K562 (cell line): Measurements from ENCODE around the gene IQCN. TPM values are rescaled to one million over a fixed set of nuclear protein-coding genes. Genes with fewer than 3 reads are reported as not detected.

Experiments
- CREM ChIP-seq: IDR thresholded peaks from 2 replicates; pipeline ENCODE4 v1.6.1; 2014; ENCODE audit warnings: antibody characterized with exemption, low read depth
- DIDO1 ChIP-seq: fragments of 450-650 bp; IDR thresholded peaks from 2 replicates; pipeline ENCODE4 v1.6.1; 2016; ENCODE audit warnings: low read depth, missing biosample characterization, missing genetic modification characterization
- ETV5 ChIP-seq: sonication (generic); formaldehyde crosslinking; IDR thresholded peaks from 2 replicates; pipeline ENCODE4 v1.4.0; 2020; ENCODE audit warnings: low read depth, mild to moderate bottlenecking, missing genetic modification reagents
- FOXK2 ChIP-seq, 2 experiments: fragments of 450-650 bp; IDR thresholded peaks in 1 of 2; conservative IDR thresholded peaks in 1 of 2; 2 replicates each; pipeline ENCODE4 v1.6.1; 2016; ENCODE audit warnings: low read depth in 2 of 2, mild to moderate bottlenecking in 1 of 2
- KAT2B ChIP-seq: IDR thresholded peaks from one replicate; pipeline ENCODE4 v1.6.1; 2012; ENCODE audit warnings: low read depth, mild to moderate bottlenecking, control low read depth, inconsistent platforms, low read length, moderate library complexity
- KLF6 ChIP-seq: fragments of 250-450 bp; sonication (Bioruptor Pico); IDR thresholded peaks from 2 replicates; pipeline ENCODE4 v1.4.0; 2020; ENCODE audit warnings: mild to moderate bottlenecking, moderate library complexity, borderline replicate concordance
- L3MBTL2 ChIP-seq: fragments of 450-650 bp; IDR thresholded peaks from 2 replicates; pipeline ENCODE4 v1.6.1; 2016; ENCODE audit warnings: mild to moderate bottlenecking, moderate library complexity
- MEIS2 ChIP-seq: fragments of 450-650 bp; IDR thresholded peaks from 2 replicates; pipeline ENCODE4 v1.6.1; 2014; ENCODE audit warnings: mild to moderate bottlenecking; ENCODE audit not compliant: partially characterized antibody
- MYC ChIP-seq, 2 experiments: fragments of 250-450 bp in 1 of 2; sonication (Bioruptor Pico) in 1 of 2; IDR thresholded peaks; 2 replicates each; pipeline versions ENCODE4 v1.5.1 to v1.6.1; 2012 to 2021; ENCODE audit warnings: low read depth in 2 of 2, borderline replicate concordance in 1 of 2, improper control_type of control experiment in 1 of 2, low read length in 1 of 2, mild to moderate bottlenecking in 1 of 2, moderate library complexity in 1 of 2
- NFE2 ChIP-seq: IDR thresholded peaks from 2 replicates; pipeline ENCODE4 v1.6.1; 2014; ENCODE audit warnings: antibody characterized with exemption, low read depth
- POLR2AphosphoS5 ChIP-seq: IDR thresholded peaks from 2 replicates; pipeline ENCODE4 v1.6.1; 2011; ENCODE audit warnings: mild to moderate bottlenecking, low read depth, low read length, moderate library complexity; ENCODE audit not compliant: control insufficient read depth, insufficient read depth
- PTBP1 ChIP-seq: fragments of 200-400 bp; formaldehyde crosslinking; IDR thresholded peaks from 2 replicates; pipeline ENCODE4 v1.6.1; 2017; ENCODE audit warnings: low read depth, low read length
- RAD51 ChIP-seq: fragments of 450-650 bp; IDR thresholded peaks from 2 replicates; pipeline ENCODE4 v1.7.1; 2016; ENCODE audit warnings: low read depth, mild to moderate bottlenecking, borderline replicate concordance
- RB1 ChIP-seq: fragments of 450-650 bp; IDR thresholded peaks from 2 replicates; pipeline ENCODE4 v1.6.1; 2017; ENCODE audit warnings: low read depth, mild to moderate bottlenecking
- RFX1 ChIP-seq: fragments of 450-650 bp; IDR thresholded peaks from 2 replicates; pipeline ENCODE4 v1.6.1; 2016; ENCODE audit warnings: mild to moderate bottlenecking, moderate library complexity
- SMC3 ChIP-seq: conservative IDR thresholded peaks from 2 replicates; pipeline ENCODE4 v1.6.1; 2011; ENCODE audit warnings: low read depth, low read length, improper control_type of control experiment; ENCODE audit not compliant: insufficient read depth
- ZFP30 ChIP-seq: fragments of 250-450 bp; sonication (Bioruptor Pico); IDR thresholded peaks from 2 replicates; pipeline ENCODE4 v1.8.0; 2022; ENCODE audit warnings: moderate library complexity, mild to moderate bottlenecking, inconsistent platforms, borderline replicate concordance
- ZNF134 ChIP-seq: fragments of 250-450 bp; sonication (Bioruptor Pico); conservative IDR thresholded peaks from 2 replicates; pipeline ENCODE4 v1.4.0; 2020
- ZNF165 ChIP-seq: fragments of 250-450 bp; sonication (Bioruptor Pico); IDR thresholded peaks from 2 replicates; pipeline ENCODE4 v1.4.0; 2020; ENCODE audit warnings: borderline replicate concordance
- ZNF253 ChIP-seq: fragments of 250-450 bp; sonication (Bioruptor Pico); conservative IDR thresholded peaks from 2 replicates; pipeline ENCODE4 v1.6.1; 2021; ENCODE audit warnings: mild to moderate bottlenecking
- ZNF695 ChIP-seq: fragments of 450-650 bp; formaldehyde crosslinking; IDR thresholded peaks from 2 replicates; pipeline ENCODE4 v1.4.0; 2020; ENCODE audit warnings: mild to moderate bottlenecking, moderate library complexity
- ZNF778 ChIP-seq: fragments of 450-650 bp; formaldehyde crosslinking; IDR thresholded peaks from 2 replicates; pipeline ENCODE4 v1.4.0; 2020; ENCODE audit warnings: mild to moderate bottlenecking, moderate library complexity
- polyA plus RNA-seq, 8 experiments: library from polyadenylated mRNA; depleted of rRNA in 4 of 8; stranded (reverse) in 5 of 8; unstranded in 3 of 8; fragments of >200 nt; fragmentation: Nextera tagmentation in 2 of 8; fragmentation: Illumina TruSeq in 1 of 8; extraction: Ambion mirVana in 2 of 8; extraction: Trizol in 1 of 8; gene quantifications; 2 replicates each; pipeline versions ENCODE4 v1.2.1 to v1.2.3, GENCODE V29; 2011 to 2014; ENCODE audit warnings: inconsistent platforms in 1 of 8, missing spikeins in 1 of 8
- total RNA-seq, 7 experiments: library from RNA; depleted of rRNA in 6 of 7; stranded (reverse); fragments of >200 nt in 6 of 7; fragmentation: Illumina TruSeq in 2 of 7; extraction: Trizol in 2 of 7; gene quantifications; 2 replicates each; pipeline versions ENCODE4 v1.2.1 to v1.2.3, GENCODE V29; 2011 to 2021; ENCODE audit warnings: low replicate concordance in 1 of 7
- TF ChIP-seq, protein P1 (sequence below), 2 experiments: fragments of 450-650 bp; IDR thresholded peaks; 2 replicates each; pipeline ENCODE4 v1.6.1; 2018; ENCODE audit warnings: mild to moderate bottlenecking in 2 of 2, low read depth in 1 of 2; ENCODE audit not compliant: partially characterized antibody in 2 of 2
- TF ChIP-seq, protein P2 (sequence below), 2 experiments: fragments of 450-650 bp in 1 of 2; sonication (generic) in 1 of 2; formaldehyde crosslinking in 1 of 2; IDR thresholded peaks in 1 of 2; conservative IDR thresholded peaks in 1 of 2; 2 replicates each; pipeline versions ENCODE4 v1.6.1 to v1.8.1; 2016 to 2023; ENCODE audit warnings: mild to moderate bottlenecking in 2 of 2, moderate library complexity in 2 of 2, inconsistent platforms in 1 of 2, missing genetic modification reagents in 1 of 2

The IQCN gene
- total and polyA plus RNA-seq, 9 of the 15 experiments (the other 6 are each of a cell fraction or from before 2014, with no cell fraction given), result 0.01 to 0.07 (median 0.04) TPM; not detected in 3

DNA sequence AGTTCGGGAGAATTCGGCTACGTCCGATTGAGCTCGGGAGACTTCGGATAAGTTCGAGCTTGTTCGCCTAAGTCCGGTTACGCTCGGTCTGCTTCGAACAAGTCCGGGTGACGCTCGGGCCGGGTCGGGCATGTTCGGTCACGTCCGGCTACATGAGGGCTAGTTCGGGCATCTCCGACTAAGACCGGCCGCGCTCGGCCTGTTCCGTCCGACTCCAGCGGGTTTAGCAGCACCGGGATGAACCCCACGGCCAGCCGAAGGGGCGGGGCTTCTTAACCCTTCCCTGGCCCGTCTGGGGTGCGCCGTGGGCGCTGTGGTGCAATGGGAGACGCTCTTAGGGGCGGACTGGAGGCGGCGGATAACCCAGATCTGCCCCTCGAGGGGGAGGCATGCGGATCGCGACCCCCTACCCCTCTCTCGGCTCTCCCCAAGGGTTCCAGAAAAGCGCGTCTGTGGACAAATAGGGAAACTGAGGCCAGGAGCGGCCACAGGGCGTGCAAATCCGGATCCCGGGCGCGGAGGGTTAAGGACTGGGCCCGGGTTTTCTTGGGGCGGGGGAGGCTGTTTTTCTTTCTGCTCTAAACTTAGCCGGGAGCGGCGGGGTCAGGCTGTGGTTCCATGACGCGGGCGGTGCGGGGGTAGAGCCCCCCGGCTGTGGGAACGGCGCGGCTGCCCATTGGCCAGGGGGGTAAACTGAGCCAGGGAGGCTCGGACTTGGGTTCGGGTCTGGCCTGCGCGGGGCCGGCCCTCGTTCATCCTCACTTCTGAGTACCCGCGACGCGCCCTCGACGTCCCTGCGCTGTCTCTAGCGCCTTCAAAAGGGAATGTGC lies 49.5 kb downstream of the IQCN start (continued):
- TF ChIP-seq, protein P1, sequence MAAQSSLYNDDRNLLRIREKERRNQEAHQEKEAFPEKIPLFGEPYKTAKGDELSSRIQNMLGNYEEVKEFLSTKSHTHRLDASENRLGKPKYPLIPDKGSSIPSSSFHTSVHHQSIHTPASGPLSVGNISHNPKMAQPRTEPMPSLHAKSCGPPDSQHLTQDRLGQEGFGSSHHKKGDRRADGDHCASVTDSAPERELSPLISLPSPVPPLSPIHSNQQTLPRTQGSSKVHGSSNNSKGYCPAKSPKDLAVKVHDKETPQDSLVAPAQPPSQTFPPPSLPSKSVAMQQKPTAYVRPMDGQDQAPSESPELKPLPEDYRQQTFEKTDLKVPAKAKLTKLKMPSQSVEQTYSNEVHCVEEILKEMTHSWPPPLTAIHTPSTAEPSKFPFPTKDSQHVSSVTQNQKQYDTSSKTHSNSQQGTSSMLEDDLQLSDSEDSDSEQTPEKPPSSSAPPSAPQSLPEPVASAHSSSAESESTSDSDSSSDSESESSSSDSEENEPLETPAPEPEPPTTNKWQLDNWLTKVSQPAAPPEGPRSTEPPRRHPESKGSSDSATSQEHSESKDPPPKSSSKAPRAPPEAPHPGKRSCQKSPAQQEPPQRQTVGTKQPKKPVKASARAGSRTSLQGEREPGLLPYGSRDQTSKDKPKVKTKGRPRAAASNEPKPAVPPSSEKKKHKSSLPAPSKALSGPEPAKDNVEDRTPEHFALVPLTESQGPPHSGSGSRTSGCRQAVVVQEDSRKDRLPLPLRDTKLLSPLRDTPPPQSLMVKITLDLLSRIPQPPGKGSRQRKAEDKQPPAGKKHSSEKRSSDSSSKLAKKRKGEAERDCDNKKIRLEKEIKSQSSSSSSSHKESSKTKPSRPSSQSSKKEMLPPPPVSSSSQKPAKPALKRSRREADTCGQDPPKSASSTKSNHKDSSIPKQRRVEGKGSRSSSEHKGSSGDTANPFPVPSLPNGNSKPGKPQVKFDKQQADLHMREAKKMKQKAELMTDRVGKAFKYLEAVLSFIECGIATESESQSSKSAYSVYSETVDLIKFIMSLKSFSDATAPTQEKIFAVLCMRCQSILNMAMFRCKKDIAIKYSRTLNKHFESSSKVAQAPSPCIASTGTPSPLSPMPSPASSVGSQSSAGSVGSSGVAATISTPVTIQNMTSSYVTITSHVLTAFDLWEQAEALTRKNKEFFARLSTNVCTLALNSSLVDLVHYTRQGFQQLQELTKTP (IDR thresholded peaks at IDR 0.05; ENCODE audit: low read depth in 1 of 2, partially characterized antibody in 2 of 2), result no peak
- TF ChIP-seq PTBP1, result no peak
- no peak for TF ChIP-seq RAD51
- no peak for TF ChIP-seq ETV5
- TF ChIP-seq RFX1, result no peak
- no peak for TF ChIP-seq MYC (IDR thresholded peaks at IDR 0.05; ENCODE audit: low read depth, low read length)
- TF ChIP-seq MYC (CRISPR knock-in tag; IDR thresholded peaks at IDR 0.05; ENCODE audit: borderline replicate concordance, low read depth), result 0 out of 2 replicates have a peak, but pooled peaks have one; percentile 18
- no peak for TF ChIP-seq KLF6
- TF ChIP-seq FOXK2 (conservative IDR thresholded peaks at IDR 0.05 in 1 of 2, IDR thresholded peaks at IDR 0.05 in 1 of 2; ENCODE audit: low read depth in 2 of 2), result peak in 1 of 2 experiments; percentile 33; a peak in 1 of 4 replicates
- TF ChIP-seq MEIS2, result no peak
- no peak for TF ChIP-seq ZNF778
- TF ChIP-seq POLR2AphosphoS5, result no peak
- no peak for TF ChIP-seq ZNF695
- TF ChIP-seq, protein P2, sequence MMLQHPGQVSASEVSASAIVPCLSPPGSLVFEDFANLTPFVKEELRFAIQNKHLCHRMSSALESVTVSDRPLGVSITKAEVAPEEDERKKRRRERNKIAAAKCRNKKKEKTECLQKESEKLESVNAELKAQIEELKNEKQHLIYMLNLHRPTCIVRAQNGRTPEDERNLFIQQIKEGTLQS (IDR thresholded peaks at IDR 0.05), result no peak
- TF ChIP-seq, protein P2 (CRISPR knock-in tag; conservative IDR thresholded peaks at IDR 0.05), result no peak
- no peak for TF ChIP-seq ZNF165
- no peak for TF ChIP-seq ZNF134 (CRISPR knock-in tag)
- peak; percentile 65; the same call in 1 of the 2 replicates for TF ChIP-seq CREM
- no peak for TF ChIP-seq ZNF253
- no peak for TF ChIP-seq KAT2B
- no peak for TF ChIP-seq RB1
- peak; percentile 37; the same call in 1 of the 2 replicates for TF ChIP-seq L3MBTL2
- no peak for TF ChIP-seq SMC3
- TF ChIP-seq ZFP30 (CRISPR knock-in tag), result no peak
- TF ChIP-seq DIDO1, result no peak
- TF ChIP-seq NFE2, result no peak
